22Rv1 (cell line): ENCODE results near the gene CNOT4.

Source experiments
- H3K27ac ChIP-seq: fragments of 450-650 bp; 2 replicates; pipeline ENCODE4 v1.5.1; 2017
- CTCF ChIP-seq: fragments of 450-650 bp; IDR thresholded peaks from 2 replicates; pipeline ENCODE4 v1.5.1; 2017; ENCODE audit warnings: mild to moderate bottlenecking
- ZFX ChIP-seq: fragments of 450-650 bp; IDR thresholded peaks from 2 replicates; pipeline ENCODE4 v1.6.1; 2017; ENCODE audit warnings: antibody characterized with exemption, borderline replicate concordance

Gene CNOT4

GRCh38 chr7:135434047-135434446 lies 75.9 kb downstream of the CNOT4 start:
- TF ChIP-seq CTCF, result no peak
- TF ChIP-seq ZFX, result no peak
- no peak overlapping the region for H3K27ac ChIP-seq

- H3K27ac ChIP-seq, result no peak overlapping the region
- TF ChIP-seq ZFX (no peak), CTCF (no peak)
Observed at GRCh38 chr7:135430626-135431025, 79.3 kb downstream of the CNOT4 start.

GRCh38 chr7:135428879-135429278 lies 81.0 kb downstream of the CNOT4 start:
- no peak overlapping the region for H3K27ac ChIP-seq

GRCh38 chr7:135428011-135428410 lies 81.9 kb downstream of the CNOT4 start:
- H3K27ac ChIP-seq, result no peak overlapping the region
- no peak for TF ChIP-seq CTCF
- no peak for TF ChIP-seq ZFX

More at GRCh38 chr7:135428879-135429278, 81.0 kb downstream of the CNOT4 start:
- TF ChIP-seq CTCF, result no peak

- no peak overlapping the region for H3K27ac ChIP-seq
- TF ChIP-seq CTCF, result no peak
- TF ChIP-seq ZFX, result no peak
Observed at GRCh38 chr7:135427166-135427565, 82.7 kb downstream of the CNOT4 start.

GRCh38 chr7:135425036-135425435 lies 84.9 kb downstream of the CNOT4 start:
- H3K27ac ChIP-seq, result no peak overlapping the region
- TF ChIP-seq ZFX, result no peak
- no peak for TF ChIP-seq CTCF

- TF ChIP-seq CTCF, result no peak
- TF ChIP-seq ZFX, result no peak
- H3K27ac ChIP-seq, result no peak overlapping the region
Observed at GRCh38 chr7:135420786-135421185, 89.1 kb downstream of the CNOT4 start.
